Vagina (tissue), 2 donors: ENCODE data around the gene PRDM16.

Experiments
- POLR2A ChIP-seq, 2 donors: fragments of 450-650 bp; IDR thresholded peaks; one replicate each; pipeline ENCODE4 v1.6.1; 2017; ENCODE audit warnings: antibody characterized with exemption in 2 of 2, mild to moderate bottlenecking in 2 of 2, moderate library complexity in 2 of 2
- TF ChIP-seq, protein P1 (sequence below), 3 experiments: fragments of 450-650 bp in 2 of 3; fragments of 200-600 bp in 1 of 3; sonication (generic) in 1 of 3; IDR thresholded peaks; one replicate each; pipeline ENCODE4 v1.5.1; 2017 to 2019; ENCODE audit warnings: antibody characterized with exemption in 3 of 3, mild to moderate bottlenecking in 2 of 3, moderate library complexity in 2 of 3

DNA sequence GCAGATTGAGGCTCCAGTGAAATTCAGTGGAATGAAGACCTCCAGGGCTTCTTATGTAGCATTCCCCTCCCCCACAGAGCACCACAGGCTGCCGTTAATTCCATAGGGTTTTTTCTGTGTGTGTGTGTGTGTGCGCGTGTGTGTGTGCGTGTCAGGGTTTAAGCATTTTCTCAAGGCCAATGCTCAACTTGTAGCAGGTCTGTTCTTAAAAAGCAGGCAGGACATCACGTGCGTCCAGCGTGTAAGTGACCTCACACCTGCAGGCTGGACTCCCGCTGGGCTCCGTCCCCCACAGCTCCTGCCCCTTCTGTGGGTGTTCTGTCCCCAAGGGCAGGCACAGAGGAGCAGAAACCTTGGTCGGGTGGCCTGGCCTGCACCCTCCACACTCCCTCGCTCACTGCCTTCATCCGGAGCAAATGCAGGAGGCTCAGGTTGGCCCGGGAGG lies 5.3 kb downstream of the PRDM16 start:
- no peak for TF ChIP-seq POLR2A (IDR thresholded peaks at IDR 0.05)
- TF ChIP-seq, protein P1, sequence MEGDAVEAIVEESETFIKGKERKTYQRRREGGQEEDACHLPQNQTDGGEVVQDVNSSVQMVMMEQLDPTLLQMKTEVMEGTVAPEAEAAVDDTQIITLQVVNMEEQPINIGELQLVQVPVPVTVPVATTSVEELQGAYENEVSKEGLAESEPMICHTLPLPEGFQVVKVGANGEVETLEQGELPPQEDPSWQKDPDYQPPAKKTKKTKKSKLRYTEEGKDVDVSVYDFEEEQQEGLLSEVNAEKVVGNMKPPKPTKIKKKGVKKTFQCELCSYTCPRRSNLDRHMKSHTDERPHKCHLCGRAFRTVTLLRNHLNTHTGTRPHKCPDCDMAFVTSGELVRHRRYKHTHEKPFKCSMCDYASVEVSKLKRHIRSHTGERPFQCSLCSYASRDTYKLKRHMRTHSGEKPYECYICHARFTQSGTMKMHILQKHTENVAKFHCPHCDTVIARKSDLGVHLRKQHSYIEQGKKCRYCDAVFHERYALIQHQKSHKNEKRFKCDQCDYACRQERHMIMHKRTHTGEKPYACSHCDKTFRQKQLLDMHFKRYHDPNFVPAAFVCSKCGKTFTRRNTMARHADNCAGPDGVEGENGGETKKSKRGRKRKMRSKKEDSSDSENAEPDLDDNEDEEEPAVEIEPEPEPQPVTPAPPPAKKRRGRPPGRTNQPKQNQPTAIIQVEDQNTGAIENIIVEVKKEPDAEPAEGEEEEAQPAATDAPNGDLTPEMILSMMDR (IDR thresholded peaks at IDR 0.05) = no peak
